Keratinocyte (primary cell): ENCODE measurements around the gene FADS3. TPM values are rescaled to one million over a fixed set of nuclear protein-coding genes. Genes with fewer than 3 reads are reported as not detected.

Experiments used
- DNase-seq: peaks from one replicate; pipeline ENCODE4 v3.0.0-alpha.2; 2011; ENCODE audit warnings: low read depth, missing footprints, low spot score
- FAIRE-seq: peaks from 2 replicates; lab custom pipeline; 2011; peaks lifted over from hg19 to GRCh38; lab: Jason Lieb, UNC
- H2AFZ ChIP-seq: 2 replicates; pipeline ENCODE4 v1.6.0; 2012; ENCODE audit warnings: low read length, control low read depth, inconsistent platforms; ENCODE audit not compliant: control insufficient read depth
- H3K27ac ChIP-seq: 2 replicates; pipeline ENCODE4 v1.5.1; 2011; ENCODE audit warnings: low read length; ENCODE audit not compliant: control insufficient read depth, insufficient read depth
- H3K27me3 ChIP-seq: 3 replicates; pipeline ENCODE4 v1.6.0; 2011; ENCODE audit warnings: low read length; ENCODE audit not compliant: control insufficient read depth, insufficient read depth; ENCODE audit errors: extremely low read depth
- H3K36me3 ChIP-seq, 2 experiments: 2 replicates in 1 of 2; 3 replicates in 1 of 2; pipeline ENCODE4 v1.5.1; 2011; ENCODE audit warnings: low read length in 2 of 2, mild to moderate bottlenecking in 1 of 2; ENCODE audit not compliant: control insufficient read depth in 2 of 2, insufficient read depth in 2 of 2; ENCODE audit errors: extremely low read depth in 1 of 2
- H3K4me1 ChIP-seq: 3 replicates; pipeline ENCODE4 v1.5.1; 2011; ENCODE audit warnings: low read length; ENCODE audit not compliant: control insufficient read depth, insufficient read depth; ENCODE audit errors: extremely low read depth
- H3K4me2 ChIP-seq: 3 replicates; pipeline ENCODE4 v1.6.0; 2011; ENCODE audit warnings: low read depth, low read length; ENCODE audit not compliant: control insufficient read depth, insufficient read depth; ENCODE audit errors: extremely low read depth
- H3K4me3 ChIP-seq, 3 experiments: fragments of 200-600 bp in 1 of 3; sonication (generic) in 1 of 3; 2 replicates in 2 of 3; 3 replicates in 1 of 3; pipeline ENCODE4 v1.5.1; 2011 to 2016; ENCODE audit warnings: low read length in 3 of 3, mild to moderate bottlenecking in 3 of 3, control low read depth in 2 of 3, inconsistent platforms in 1 of 3, low read depth in 1 of 3, mixed read lengths in 1 of 3, mixed run types in 1 of 3, moderate library complexity in 1 of 3; ENCODE audit not compliant: control insufficient read depth in 2 of 3, insufficient read depth in 2 of 3; ENCODE audit errors: extremely low read depth in 1 of 3
- H3K79me2 ChIP-seq: 2 replicates; pipeline ENCODE4 v1.6.0; 2012; ENCODE audit warnings: low read length; ENCODE audit not compliant: control insufficient read depth, insufficient read depth
- H3K9ac ChIP-seq: 3 replicates; pipeline ENCODE4 v1.6.0; 2011; ENCODE audit warnings: low read length; ENCODE audit not compliant: control insufficient read depth, insufficient read depth; ENCODE audit errors: extremely low read depth
- H3K9me1 ChIP-seq: 3 replicates; pipeline ENCODE4 v1.6.0; 2011; ENCODE audit warnings: low read length; ENCODE audit not compliant: control insufficient read depth, insufficient read depth; ENCODE audit errors: extremely low read depth
- H3K9me3 ChIP-seq: 2 replicates; pipeline ENCODE4 v1.5.1; 2012; ENCODE audit warnings: low read depth, low read length; ENCODE audit not compliant: control insufficient read depth
- H4K20me1 ChIP-seq: 3 replicates; pipeline ENCODE4 v1.6.0; 2011; ENCODE audit warnings: low read length; ENCODE audit not compliant: control insufficient read depth, insufficient read depth; ENCODE audit errors: extremely low read depth
- EZH2 ChIP-seq: IDR thresholded peaks from one replicate; pipeline ENCODE4 v1.6.1; 2012; ENCODE audit warnings: inconsistent platforms, mild to moderate bottlenecking, low read length, moderate library complexity
- dilution Hi-C: fragments of 300-500 bp; cut with MboI; formaldehyde crosslinking; loops from one replicate; pipeline ENCODE4 v1.7.0; 2020; ENCODE audit warnings: low sequenced_read_pairs; ENCODE audit not compliant: extremely low pct_ligation_motif_present
- polyA plus RNA-seq, 5 experiments: library from polyadenylated mRNA; depleted of rRNA in 3 of 5; stranded (reverse) in 3 of 5; stranded (forward) in 1 of 5; unstranded in 1 of 5; fragments of >200 nt; gene quantifications; 1 replicate in 1 of 5; 2 replicates in 3 of 5; 3 replicates in 1 of 5; pipeline versions ENCODE4 v1.2.1 to v1.2.3, GENCODE V29; 2011 to 2012; ENCODE audit warnings: missing spikeins in 2 of 5, low read depth in 1 of 5, low replicate concordance in 1 of 5
- TF ChIP-seq, protein P1 (sequence below), 3 experiments: IDR thresholded peaks in 1 of 3; conservative IDR thresholded peaks in 1 of 3; optimal IDR thresholded peaks in 1 of 3; 2 replicates in 2 of 3; 3 replicates in 1 of 3; pipeline versions ENCODE3 to v1.5.1; 2011; ENCODE audit warnings: low read length in 3 of 3, mild to moderate bottlenecking in 3 of 3, moderate library complexity in 2 of 3, control low read depth in 1 of 3, inconsistent platforms in 1 of 3; ENCODE audit not compliant: insufficient read depth in 2 of 3; ENCODE audit errors: extremely low read depth in 1 of 3

FADS3 gene
- polyA plus RNA-seq, 1 donor (not counting 4 experiments of a cell fraction or from before 2014, with no cell fraction given): 33.9 TPM

GRCh38 chr11:61935861-61936260, 44.5 kb upstream of the FADS3 start:
- FAIRE-seq: no peak
- Histone ChIP-seq H3K9ac (no peak overlapping the region), H3K4me3 (no peak overlapping the region), H3K27me3 (no peaks in the 10 kb centered on the region), H3K4me2 (no peak overlapping the region), H3K9me1 (no peaks in the 10 kb centered on the region), H3K9me3 (no peaks in the 10 kb centered on the region), H4K20me1 (no peaks in the 10 kb centered on the region), H2AFZ (no peak overlapping the region), H3K4me1 (no peaks in the 10 kb centered on the region), H3K79me2 (no peaks in the 10 kb centered on the region), H3K36me3 (no peaks in the 10 kb centered on the region), H3K27ac (no peak overlapping the region)
- dilution Hi-C loops: no loop called here
- TF ChIP-seq, protein P1, sequence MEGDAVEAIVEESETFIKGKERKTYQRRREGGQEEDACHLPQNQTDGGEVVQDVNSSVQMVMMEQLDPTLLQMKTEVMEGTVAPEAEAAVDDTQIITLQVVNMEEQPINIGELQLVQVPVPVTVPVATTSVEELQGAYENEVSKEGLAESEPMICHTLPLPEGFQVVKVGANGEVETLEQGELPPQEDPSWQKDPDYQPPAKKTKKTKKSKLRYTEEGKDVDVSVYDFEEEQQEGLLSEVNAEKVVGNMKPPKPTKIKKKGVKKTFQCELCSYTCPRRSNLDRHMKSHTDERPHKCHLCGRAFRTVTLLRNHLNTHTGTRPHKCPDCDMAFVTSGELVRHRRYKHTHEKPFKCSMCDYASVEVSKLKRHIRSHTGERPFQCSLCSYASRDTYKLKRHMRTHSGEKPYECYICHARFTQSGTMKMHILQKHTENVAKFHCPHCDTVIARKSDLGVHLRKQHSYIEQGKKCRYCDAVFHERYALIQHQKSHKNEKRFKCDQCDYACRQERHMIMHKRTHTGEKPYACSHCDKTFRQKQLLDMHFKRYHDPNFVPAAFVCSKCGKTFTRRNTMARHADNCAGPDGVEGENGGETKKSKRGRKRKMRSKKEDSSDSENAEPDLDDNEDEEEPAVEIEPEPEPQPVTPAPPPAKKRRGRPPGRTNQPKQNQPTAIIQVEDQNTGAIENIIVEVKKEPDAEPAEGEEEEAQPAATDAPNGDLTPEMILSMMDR (optimal IDR thresholded peaks at IDR 0.05 in 1 of 3, IDR thresholded peaks at IDR 0.05 in 1 of 3, conservative IDR thresholded peaks at IDR 0.05 in 1 of 3; ENCODE audit: extremely low read depth in 1 of 3, insufficient read depth in 2 of 3, low read length in 3 of 3): no peak
- TF ChIP-seq EZH2: no peak
- no peak for DNase-seq

- Histone ChIP-seq H3K9ac (no peak overlapping the region), H3K9me3 (no peaks in the 10 kb centered on the region), H3K36me3 (no peaks in the 10 kb centered on the region), H2AFZ (no peak overlapping the region), H3K27ac (no peak overlapping the region), H3K4me1 (no peaks in the 10 kb centered on the region), H3K4me2 (no peak overlapping the region), H3K4me3 (no peak overlapping the region), H3K27me3 (no peaks in the 10 kb centered on the region), H3K9me1 (no peaks in the 10 kb centered on the region), H4K20me1 (no peaks in the 10 kb centered on the region), H3K79me2 (no peaks in the 10 kb centered on the region)
- TF ChIP-seq, protein P1 (optimal IDR thresholded peaks at IDR 0.05 in 1 of 3, IDR thresholded peaks at IDR 0.05 in 1 of 3, conservative IDR thresholded peaks at IDR 0.05 in 1 of 3; ENCODE audit: extremely low read depth in 1 of 3, insufficient read depth in 2 of 3, low read length in 3 of 3): no peak
- no peak for TF ChIP-seq EZH2
- FAIRE-seq (no peak), DNase-seq (no peak)
- dilution Hi-C loops: no loop called here
Observed at GRCh38 chr11:61930933-61931332, 39.6 kb upstream of the FADS3 start.
